Ovary (tissue), 9 donors: ENCODE measurements around the gene HHAT. TPM values are rescaled to one million over a fixed set of nuclear protein-coding genes. Genes with fewer than 3 reads are reported as not detected.

Source experiments
- DNase-seq, 5 donors: peaks; one replicate each; pipeline ENCODE4 v3.0.0-alpha.2; 2019 to 2020
- H3K27ac ChIP-seq, 2 donors: fragments of 200-600 bp; one replicate each; pipeline versions ENCODE4 v1.5.1 to v1.8.0; 2019 to 2022
- H3K27me3 ChIP-seq: fragments of 200-600 bp; one replicate; pipeline ENCODE4 v1.8.0; 2022
- H3K36me3 ChIP-seq: fragments of 200-600 bp; sonication (generic); one replicate; pipeline ENCODE4 v1.5.1; 2019
- H3K4me1 ChIP-seq: one replicate; pipeline ENCODE4 v1.8.1; 2013; ENCODE audit warnings: mild to moderate bottlenecking, moderate library complexity; ENCODE audit not compliant: insufficient read depth
- H3K4me3 ChIP-seq: fragments of 200-600 bp; sonication (generic); one replicate; pipeline ENCODE4 v1.5.1; 2017
- H3K9me3 ChIP-seq, 2 donors: fragments of 200-600 bp in 1 of 2; sonication (generic) in 1 of 2; one replicate each; pipeline versions ENCODE4 v1.5.1 to v1.8.1; 2013 to 2019; ENCODE audit warnings: mild to moderate bottlenecking in 1 of 2, moderate library complexity in 1 of 2
- CTCF ChIP-seq, 3 donors: fragments of 450-650 bp in 2 of 3; fragments of 200-600 bp in 1 of 3; IDR thresholded peaks; one replicate each; pipeline versions ENCODE4 v1.5.1 to v1.8.0; 2016 to 2022; ENCODE audit warnings: antibody characterized with exemption in 3 of 3, mild to moderate bottlenecking in 1 of 3
- EP300 ChIP-seq: sonication (generic); formaldehyde crosslinking; IDR thresholded peaks from one replicate; pipeline ENCODE4 v1.6.1; 2017; ENCODE audit warnings: antibody characterized with exemption
- POLR2A ChIP-seq: fragments of 450-650 bp; IDR thresholded peaks from one replicate; pipeline ENCODE4 v1.6.1; 2017; ENCODE audit warnings: antibody characterized with exemption, mild to moderate bottlenecking, moderate library complexity
- WGBS, 3 donors: extraction: QIAGEN DNeasy Blood & Tissue Kit in 1 of 3; methylation state at CpG; one replicate each; pipeline versions ENCODE4 v1.1.5 to v1.1.7; 2013 to 2017; 5-methylcytosine and 5-hydroxymethylcytosine counted together
- intact Hi-C, 4 donors: fragments of 100-400 bp; cut with DNase I; formaldehyde crosslinking; loops; one replicate each; pipeline versions ENCODE4 v1.11.0 to v1.15.1; 2022 to 2023
- polyA plus RNA-seq, 2 donors: library from polyadenylated mRNA; stranded (reverse); fragments of 200-250 nt in 1 of 2; fragments of 350-450 nt in 1 of 2; fragmentation: Illumina TruSeq in 1 of 2; extraction: RNeasy Lipid Tissue Mini Kit (QIAGEN cat#74804) in 1 of 2; gene quantifications; one replicate each; pipeline ENCODE4 v1.2.3, GENCODE V29; 2013 to 2014
- total RNA-seq, 7 donors: library from RNA; depleted of rRNA in 2 of 7; stranded (reverse); fragments of >200 nt in 2 of 7; fragmentation: NEBNext Ultra II Directional in 3 of 7; extraction: Animal tissue kit (Norgen Biotek cat#: 25700) in 3 of 7; gene quantifications; one replicate each; pipeline versions ENCODE4 v1.1.0 to v1.2.4, GENCODE V29; 2016 to 2023
- donor health status: DM: no; HTN: no; CAD: no; lungs with moderate emphysema.
- donor health status: DM: no; HTN: no; CAD: no.
- donor health status: Bipolar disorder and iron deficiency.
- donor health status: DM: yes; HTN: yes; CAD: no.
- donor health status: DM: no; HTN: no; CAD: no.
- donor health status: DM: yes; HTN: yes; CAD: no.

The HHAT gene
- total and polyA plus RNA-seq, 9 donors = 2.1 to 10.5 (median 4.1) TPM

GRCh38 chr1:210674151-210674550 lies 345.4 kb downstream of the HHAT start:
- intact Hi-C loops = no loop called here
- TF ChIP-seq EP300 (no peak), CTCF (IDR thresholded peaks at IDR 0.05) (no peak)
- Histone ChIP-seq H3K9me3 (no peaks in the 10 kb centered on the region), H3K27me3 (no peaks in the 10 kb centered on the region), H3K36me3 (no peaks in the 10 kb centered on the region), H3K4me3 (no peak overlapping the region), H3K27ac (no peak overlapping the region), H3K4me1 (no peaks in the 10 kb centered on the region)
- WGBS, 3 donors = 76 to 87% (median 84%) methylated on average over 3 of the region's 3 CpGs
- no peak for DNase-seq

GRCh38 chr1:210676539-210676938 lies 347.8 kb downstream of the HHAT start:
- Histone ChIP-seq H3K4me1 (no peaks in the 10 kb centered on the region), H3K4me3 (no peak overlapping the region), H3K36me3 (no peaks in the 10 kb centered on the region), H3K27ac (no peak overlapping the region), H3K9me3 (no peaks in the 10 kb centered on the region), H3K27me3 (no peaks in the 10 kb centered on the region)
- no peak for TF ChIP-seq CTCF (IDR thresholded peaks at IDR 0.05)
- TF ChIP-seq POLR2A = no peak
- no peak for TF ChIP-seq EP300
- DNase-seq = no peak
- intact Hi-C loops = no loop called here
- WGBS, 3 donors = 94 to 96% (median 95%) methylated on average over 3 of the region's 3 CpGs

- no peak for DNase-seq
- Histone ChIP-seq H3K4me1 (no peaks in the 10 kb centered on the region), H3K4me3 (no peak overlapping the region), H3K27ac (no peak overlapping the region), H3K36me3 (no peaks in the 10 kb centered on the region), H3K9me3 (no peaks in the 10 kb centered on the region), H3K27me3 (no peaks in the 10 kb centered on the region)
- WGBS, 3 donors = 81 to 95% (median 88%) methylated on average over 4 of the region's 4 CpGs
- no peak for TF ChIP-seq CTCF (IDR thresholded peaks at IDR 0.05)
- intact Hi-C loops = no loop called here
These were observed 348.8 kb downstream of the HHAT start for GRCh38 chr1:210677533-210677932.

- Histone ChIP-seq H3K36me3 (no peaks in the 10 kb centered on the region), H3K27me3 (no peaks in the 10 kb centered on the region), H3K4me1 (no peaks in the 10 kb centered on the region), H3K9me3 (no peaks in the 10 kb centered on the region), H3K27ac (no peak overlapping the region), H3K4me3 (no peak overlapping the region)
- WGBS, 3 donors = 44 to 58% (median 46%) methylated on average over 3 of the region's 3 CpGs
- intact Hi-C loops = no loop called here
- DNase-seq = no peak
- TF ChIP-seq EP300 (no peak), POLR2A (no peak), CTCF (IDR thresholded peaks at IDR 0.05) (no peak)
These were observed 349.6 kb downstream of the HHAT start for GRCh38 chr1:210678306-210678705.

GRCh38 chr1:210681158-210681557 lies 352.5 kb downstream of the HHAT start:
- no peaks in the 10 kb centered on the region for H3K4me1 ChIP-seq
- no peak overlapping the region for H3K27ac ChIP-seq
- TF ChIP-seq POLR2A (no peak), CTCF (IDR thresholded peaks at IDR 0.05) (no peak)
- H3K36me3 ChIP-seq = no peaks in the 10 kb centered on the region
- H3K4me3 ChIP-seq = no peak overlapping the region
- WGBS, 3 donors = 91 to 94% (median 92%) methylated on average over 7 of the region's 7 CpGs
- H3K9me3 ChIP-seq = no peaks in the 10 kb centered on the region
- DNase-seq = no peak
- intact Hi-C loops = no loop called here
- no peaks in the 10 kb centered on the region for H3K27me3 ChIP-seq
